HG02884 (cell line): Measurements from ENCODE around the gene ERFE.

Source experiments
- ATAC-seq: cut with Tn5 transposase; IDR thresholded peaks from one replicate; pipeline ENCODE4 v1.9.1; 2021; ENCODE audit warnings: mild to moderate bottlenecking, moderate library complexity; ENCODE audit not compliant: unreplicated experiment

ERFE gene

DNA sequence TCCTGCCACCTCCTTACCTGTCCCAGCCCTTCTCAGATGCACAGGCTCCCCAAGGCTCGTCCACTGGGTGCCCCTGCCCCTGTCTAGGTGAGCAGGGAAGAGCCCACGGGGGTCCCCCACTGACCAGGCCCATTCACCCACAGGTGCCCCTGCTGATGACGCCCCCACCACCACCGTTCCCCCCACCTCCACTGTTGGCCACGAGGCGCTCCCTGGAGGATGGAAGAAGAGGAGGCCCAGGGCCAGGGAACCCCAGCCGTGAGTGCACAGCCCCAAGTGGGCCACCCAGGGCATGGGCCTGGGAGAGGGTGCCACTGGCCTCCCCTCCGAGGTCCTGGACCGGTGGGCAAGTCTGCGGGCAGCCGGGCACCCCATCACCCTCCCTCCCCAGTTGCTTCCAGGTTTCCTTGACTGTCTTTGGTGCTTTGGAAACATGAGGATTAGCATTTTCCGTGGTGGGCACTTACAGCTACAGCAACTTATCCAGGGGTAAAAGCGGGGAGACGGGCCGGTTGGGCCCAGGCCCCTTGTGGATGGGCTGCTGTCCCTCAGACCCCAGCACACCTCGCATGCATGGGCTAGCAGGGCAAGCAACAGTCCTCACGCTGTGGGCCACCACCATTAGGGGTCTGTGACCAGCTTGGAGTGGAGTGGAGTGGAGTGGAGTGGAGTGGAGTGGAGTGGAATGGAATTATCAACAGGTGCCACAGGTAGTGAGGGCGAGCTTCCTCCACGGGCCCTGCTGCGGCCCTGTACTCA, 33.5 kb upstream of the ERFE start:
- ATAC-seq: no peak

DNA sequence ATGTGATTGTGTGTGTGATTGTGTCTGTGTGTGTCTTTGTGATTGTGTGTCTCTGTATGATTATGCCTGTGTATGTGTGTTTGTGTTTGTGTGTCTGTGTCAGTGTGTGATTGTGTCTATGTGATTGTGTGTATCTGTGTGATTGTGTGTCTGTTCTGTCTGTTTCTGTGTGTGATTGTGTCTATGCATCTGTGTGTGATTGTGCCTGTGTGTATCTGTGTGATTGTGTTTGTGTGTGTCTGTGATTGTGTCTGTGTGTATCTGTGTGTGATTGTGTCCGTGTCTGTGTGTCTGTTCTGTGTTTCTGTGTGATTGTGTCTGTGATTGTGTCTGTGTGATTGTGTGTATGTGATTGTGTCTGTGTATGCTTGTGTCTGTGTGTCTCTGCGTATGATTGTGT, 32.4 kb upstream of the ERFE start:
- ATAC-seq: no peak

GRCh38 chr2:238126775-238127164, 32.0 kb upstream of the ERFE start:
- no peak for ATAC-seq

DNA sequence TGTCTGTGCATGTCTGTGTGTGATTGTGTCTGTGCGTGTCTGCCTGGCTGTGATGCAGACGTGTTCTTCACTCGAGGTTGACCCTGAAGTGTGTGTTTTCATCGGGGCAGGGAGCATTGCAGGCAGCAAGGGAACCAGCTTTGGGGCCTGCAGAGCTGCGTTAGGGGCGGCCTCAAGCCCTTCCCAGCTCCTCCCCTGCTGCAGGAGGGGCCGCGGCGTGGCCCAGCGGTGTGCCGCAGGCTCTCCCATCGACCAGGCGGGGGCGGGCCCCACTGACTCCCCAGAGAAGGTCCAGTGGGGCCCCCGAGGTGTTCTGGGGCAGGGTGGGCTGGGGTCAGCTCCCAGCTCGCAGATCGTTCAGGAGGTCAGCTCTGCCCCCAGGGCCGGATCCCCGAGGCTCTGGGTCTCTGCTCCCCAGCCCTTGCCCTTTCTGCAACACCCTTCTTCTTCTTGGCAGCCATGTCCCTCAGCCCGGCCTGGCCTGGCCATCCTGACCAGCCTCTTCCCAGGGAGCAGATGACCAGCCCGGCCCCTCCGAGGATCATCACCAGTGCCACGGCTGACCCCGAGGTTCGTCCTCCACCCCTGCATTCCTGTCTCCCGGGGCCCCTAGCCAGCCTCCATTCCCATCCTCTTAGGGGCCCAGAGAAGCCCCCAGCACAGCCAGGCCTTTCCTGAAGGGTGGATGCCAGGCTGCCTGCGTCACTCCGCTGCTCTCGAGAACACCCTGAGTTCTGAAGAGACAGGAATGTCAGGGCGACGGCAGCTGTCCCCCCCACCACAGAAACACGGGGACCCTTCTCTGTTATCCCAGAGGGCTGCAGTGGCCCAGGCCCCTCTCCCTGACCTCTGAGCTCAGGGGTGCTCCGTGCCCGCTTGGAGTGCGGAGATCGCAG, 31.4 kb upstream of the ERFE start:
- no peak for ATAC-seq

GRCh38 chr2:238128061-238128440, 30.7 kb upstream of the ERFE start:
- no peak for ATAC-seq

DNA sequence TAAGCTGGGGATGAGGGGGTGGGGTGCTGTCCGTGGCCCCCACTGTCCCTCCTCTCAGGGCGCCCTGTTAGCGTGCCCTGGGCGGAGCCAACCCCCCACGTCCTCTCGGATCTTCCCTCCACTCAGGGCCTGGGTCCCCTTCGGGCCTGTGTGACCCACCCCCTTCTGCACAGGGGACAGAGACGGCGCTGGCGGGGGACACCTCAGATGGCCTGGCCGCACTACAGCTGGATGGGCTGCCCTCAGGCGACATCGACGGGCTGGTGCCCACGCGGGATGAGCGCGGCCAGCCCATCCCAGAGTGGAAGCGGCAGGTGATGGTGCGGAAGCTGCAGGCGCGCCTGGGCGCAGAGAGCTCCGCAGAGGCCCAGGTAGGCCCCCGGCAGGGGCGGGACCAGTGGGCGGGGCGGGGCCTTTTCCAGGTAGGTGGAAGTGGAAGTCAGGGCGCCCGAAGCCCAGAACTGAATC, 30.2 kb upstream of the ERFE start:
- ATAC-seq: no peak

DNA sequence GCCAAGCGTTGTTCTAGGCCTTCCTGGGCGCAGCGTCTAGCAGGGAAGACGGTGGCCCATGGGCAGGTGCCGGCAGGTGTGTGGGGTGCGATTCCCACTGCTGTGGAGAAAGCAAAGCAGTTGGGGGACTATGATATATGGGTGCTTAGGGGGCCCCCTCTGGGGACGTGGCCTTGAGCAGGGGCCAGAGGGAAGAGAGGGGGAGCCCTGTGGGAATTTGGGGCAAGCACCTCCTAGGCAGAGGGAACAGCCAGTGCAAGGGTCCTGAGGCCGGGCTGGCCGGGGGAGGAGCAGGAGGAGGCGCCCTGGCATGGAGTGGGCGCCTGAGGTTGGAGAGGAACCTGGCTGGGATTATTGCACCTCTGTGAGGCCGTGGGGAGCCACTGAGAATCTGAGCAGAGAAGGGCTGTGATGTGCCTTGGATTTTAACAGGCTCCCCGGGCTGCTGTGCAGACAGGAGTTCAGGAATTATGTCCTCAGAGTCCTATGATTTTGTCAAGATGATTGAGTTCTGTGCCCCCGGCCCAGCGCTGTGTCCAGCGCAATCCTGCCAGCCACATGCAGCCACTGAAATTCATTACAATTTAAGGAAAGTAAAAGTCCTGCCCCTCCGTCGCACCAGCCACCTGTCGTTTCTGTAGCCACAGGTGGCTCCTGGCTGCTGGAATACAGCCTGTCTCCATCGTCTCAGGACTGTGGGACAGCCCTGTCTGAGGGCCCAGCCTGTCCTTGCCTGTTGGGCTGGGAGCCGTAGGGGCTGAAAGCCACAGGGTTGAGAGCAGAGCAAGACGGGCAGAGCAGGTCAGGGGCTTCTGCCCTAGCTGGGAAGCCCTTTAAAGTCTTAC, 29.4 kb upstream of the ERFE start:
- ATAC-seq: no peak

DNA sequence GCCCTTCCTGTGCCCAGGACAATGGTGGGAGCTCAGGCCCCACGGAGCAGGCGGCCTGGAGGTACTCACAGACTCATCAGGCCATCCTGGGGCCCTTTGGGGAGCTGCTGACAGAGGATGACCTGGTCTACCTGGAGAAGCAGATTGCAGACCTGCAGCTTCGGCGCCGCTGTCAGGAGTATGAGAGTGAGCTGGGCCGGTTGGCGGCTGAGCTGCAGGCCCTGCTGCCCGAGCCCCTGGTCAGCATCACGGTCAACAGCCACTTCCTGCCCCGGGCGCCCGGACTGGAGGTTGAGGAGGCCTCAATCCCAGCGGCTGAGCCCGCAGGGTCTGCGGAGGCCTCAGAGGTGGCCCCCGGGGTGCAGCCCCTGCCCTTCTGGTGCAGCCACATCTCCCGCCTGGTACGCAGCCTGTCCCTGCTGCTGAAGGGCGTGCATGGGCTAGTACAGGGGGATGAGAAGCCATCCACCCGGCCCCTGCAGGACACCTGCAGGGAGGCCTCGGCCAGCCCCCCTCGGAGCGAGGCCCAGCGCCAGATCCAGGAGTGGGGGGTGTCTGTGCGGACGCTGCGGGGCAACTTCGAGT, 28.6 kb upstream of the ERFE start:
- ATAC-seq: no peak

- ATAC-seq: no peak
These were observed 27.8 kb upstream of the ERFE start for GRCh38 chr2:238130696-238131628.

- no peak for ATAC-seq
These were observed 26.9 kb upstream of the ERFE start for GRCh38 chr2:238131761-238132462.

- ATAC-seq: no peak
These were observed 26.0 kb upstream of the ERFE start for GRCh38 chr2:238132463-238133450.

- no peak for ATAC-seq
These were observed 25.0 kb upstream of the ERFE start for GRCh38 chr2:238133499-238134392.

DNA sequence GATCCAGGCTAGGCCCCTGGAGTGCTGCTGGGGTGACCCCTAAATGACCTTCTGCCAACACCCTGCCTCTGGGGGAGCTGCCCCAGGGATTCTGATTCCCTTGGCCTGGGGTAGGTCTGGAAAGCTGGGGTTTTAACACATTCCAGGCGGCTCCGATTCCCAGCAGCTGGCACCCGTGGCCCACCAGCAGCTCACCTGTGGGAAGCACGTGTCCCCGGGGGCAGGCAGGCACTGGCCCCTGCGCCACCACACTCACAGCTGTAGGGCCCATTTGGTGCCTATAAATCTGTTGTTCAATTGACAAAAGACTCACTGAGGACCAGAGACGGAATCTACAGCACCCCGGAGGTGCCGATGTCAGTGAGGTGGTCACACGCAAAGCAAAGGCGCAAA, 24.4 kb upstream of the ERFE start:
- ATAC-seq: no peak

GRCh38 chr2:238135601-238136150, 23.1 kb upstream of the ERFE start:
- ATAC-seq: no peak

DNA sequence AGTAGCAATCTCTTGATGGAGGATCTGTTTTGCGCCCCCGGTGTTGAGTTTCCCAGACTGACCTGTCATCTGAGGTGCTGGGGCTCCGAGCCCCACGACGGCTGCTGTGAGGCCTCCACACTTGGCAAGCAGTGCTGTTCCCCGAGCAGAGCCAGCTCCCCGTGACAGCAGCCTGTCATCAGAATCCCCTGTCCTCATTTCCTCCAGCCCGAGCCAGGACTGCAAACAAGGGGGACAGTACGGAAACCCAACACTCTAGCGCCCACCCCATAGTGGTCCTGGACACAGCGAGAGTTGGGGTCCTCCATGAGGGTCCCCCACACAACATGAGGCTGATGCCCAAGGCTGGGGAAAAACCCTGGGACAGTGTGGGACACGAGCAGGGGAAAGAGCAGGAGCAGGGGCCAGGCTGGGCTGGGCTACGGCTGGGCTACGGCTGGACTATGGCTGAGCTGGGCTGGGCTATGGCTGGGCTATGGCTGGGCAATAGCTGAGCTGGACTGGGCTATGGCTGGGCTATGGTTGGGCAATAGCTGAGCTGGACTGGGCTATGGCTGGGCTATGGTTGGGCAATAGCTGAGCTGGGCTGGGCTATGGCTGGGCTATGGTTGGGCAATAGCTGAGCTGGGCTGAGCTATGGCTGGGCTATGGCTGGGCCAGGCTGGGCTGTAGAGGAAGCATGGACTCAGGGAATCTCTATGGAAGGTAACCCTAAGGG, 21.8 kb upstream of the ERFE start:
- no peak for ATAC-seq

GRCh38 chr2:238137885-238138284, 20.9 kb upstream of the ERFE start:
- no peak for ATAC-seq
